Activated CD4-positive, alpha-beta T cell treated with anti-CD3 and anti-CD28 coated beads for 36 hours (primary cell): ENCODE data around the gene APOL5. TPM values are rescaled to one million over a fixed set of nuclear protein-coding genes. Genes with fewer than 3 reads are reported as not detected.

ENCODE experiments used
- ATAC-seq: fragments of 200-7000 bp; cut with Tn5 transposase; one replicate; pipeline ENCODE4 v1.10.0; 2021; ENCODE audit warnings: mild to moderate bottlenecking, moderate library complexity
- CTCF ChIA-PET: fragments of 350-600 bp; sonication (Branson Sonifier 250); formaldehyde crosslinking; loops from one replicate; lab custom pipeline; 2021; ENCODE audit warnings: antibody characterized with exemption; lab: Charles Lee
- POLR2A ChIA-PET: fragments of 350-600 bp; sonication (Branson Sonifier 250); formaldehyde crosslinking; loops from one replicate; lab custom pipeline; 2021; ENCODE audit warnings: antibody characterized with exemption, inconsistent platforms; lab: Charles Lee
- DNase-seq: peaks from one replicate; pipeline ENCODE4 v3.0.0-alpha.2; 2020
- H3K27ac Mint-ChIP-seq: one replicate; pipeline ENCODE4 v1.8.0; 2021; ENCODE audit warnings: mixed read lengths
- H3K27me3 Mint-ChIP-seq: one replicate; pipeline ENCODE4 v1.8.0; 2021; ENCODE audit warnings: mixed read lengths
- H3K36me3 Mint-ChIP-seq: one replicate; pipeline ENCODE4 v1.8.0; 2021; ENCODE audit warnings: low read depth, mixed read lengths
- H3K4me1 Mint-ChIP-seq: one replicate; pipeline ENCODE4 v1.8.0; 2021; ENCODE audit warnings: mixed read lengths
- H3K4me3 Mint-ChIP-seq: one replicate; pipeline ENCODE4 v1.8.0; 2021; ENCODE audit warnings: mild to moderate bottlenecking, moderate library complexity, mixed read lengths
- H3K9me3 Mint-ChIP-seq: one replicate; pipeline ENCODE4 v1.8.0; 2021; ENCODE audit warnings: low read depth, mixed read lengths
- intact Hi-C, 2 experiments: fragments of 100-400 bp; cut with DNase I in 1 of 2; cut with micrococcal nuclease in 1 of 2; formaldehyde crosslinking; loops; one replicate each; pipeline versions ENCODE4 v1.14.2 to v1.15.1; 2022 to 2024; cut with DNase I, micrococcal nuclease
- total RNA-seq, 2 experiments: library from RNA; stranded (reverse); gene quantifications; one replicate each; pipeline ENCODE4 v1.2.3, GENCODE V29; 2021

Gene APOL5
- total RNA-seq, 2 experiments from 2014 or later = not detected

DNA sequence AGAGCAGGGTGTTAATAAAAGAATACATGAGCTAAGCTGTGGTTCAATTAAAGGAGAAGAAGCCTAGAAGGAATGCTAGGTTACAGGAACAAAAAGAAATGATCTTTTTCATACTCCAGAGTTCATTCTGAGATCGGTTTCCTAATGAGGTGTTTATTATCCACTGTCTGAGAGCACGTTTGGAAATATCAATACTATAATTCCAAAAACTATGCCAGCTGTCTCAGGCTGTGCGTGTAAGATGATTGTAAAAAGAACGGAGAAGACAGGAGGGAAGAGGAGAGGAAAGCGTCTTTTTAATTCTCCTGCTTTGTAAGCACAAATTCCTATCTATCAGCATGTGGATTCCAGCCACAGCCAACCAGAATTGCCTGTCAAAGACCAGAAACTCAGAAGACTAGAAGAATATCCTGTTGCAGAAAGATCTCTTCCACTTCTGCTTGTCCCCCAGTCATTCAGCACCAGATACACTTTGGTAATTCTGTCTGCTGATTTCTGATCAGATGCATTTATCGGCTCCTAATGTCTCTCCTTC is 25.7 kb downstream of the APOL5 start:
- Mint-ChIP-seq H3K36me3 (no peaks in the 10 kb centered on the region), H3K4me1 (no peaks in the 10 kb centered on the region), H3K4me3 (no peak overlapping the region), H3K27me3 (no peaks in the 10 kb centered on the region), H3K27ac (no peak overlapping the region), H3K9me3 (no peaks in the 10 kb centered on the region)
- intact Hi-C loops = no loop called here
- POLR2A ChIA-PET = no interaction called here
- DNase-seq = no peak
- CTCF ChIA-PET = no interaction called here
- no peak for ATAC-seq

DNA sequence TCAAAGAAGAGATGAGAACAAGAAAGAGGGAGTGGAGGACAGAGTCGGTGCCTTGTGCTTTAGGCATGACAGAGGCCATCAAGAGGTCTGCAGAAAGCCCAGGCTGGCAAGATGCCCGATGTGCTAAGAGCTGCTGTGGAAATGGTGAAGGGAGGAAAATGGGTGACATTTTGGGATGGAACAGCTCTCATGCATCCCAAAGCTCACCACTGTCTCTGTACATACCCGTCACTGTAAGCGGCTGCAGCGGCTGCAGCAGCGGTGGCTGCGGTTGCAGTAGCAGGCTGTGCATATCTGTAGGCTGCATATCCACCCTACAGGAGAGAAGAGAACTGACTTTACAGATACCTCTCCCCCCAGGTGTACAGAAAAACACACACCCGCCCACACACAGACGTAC is 28.6 kb downstream of the APOL5 start:
- Mint-ChIP-seq H3K27ac (no peak overlapping the region), H3K4me1 (no peaks in the 10 kb centered on the region)
- ATAC-seq = no peak

DNA sequence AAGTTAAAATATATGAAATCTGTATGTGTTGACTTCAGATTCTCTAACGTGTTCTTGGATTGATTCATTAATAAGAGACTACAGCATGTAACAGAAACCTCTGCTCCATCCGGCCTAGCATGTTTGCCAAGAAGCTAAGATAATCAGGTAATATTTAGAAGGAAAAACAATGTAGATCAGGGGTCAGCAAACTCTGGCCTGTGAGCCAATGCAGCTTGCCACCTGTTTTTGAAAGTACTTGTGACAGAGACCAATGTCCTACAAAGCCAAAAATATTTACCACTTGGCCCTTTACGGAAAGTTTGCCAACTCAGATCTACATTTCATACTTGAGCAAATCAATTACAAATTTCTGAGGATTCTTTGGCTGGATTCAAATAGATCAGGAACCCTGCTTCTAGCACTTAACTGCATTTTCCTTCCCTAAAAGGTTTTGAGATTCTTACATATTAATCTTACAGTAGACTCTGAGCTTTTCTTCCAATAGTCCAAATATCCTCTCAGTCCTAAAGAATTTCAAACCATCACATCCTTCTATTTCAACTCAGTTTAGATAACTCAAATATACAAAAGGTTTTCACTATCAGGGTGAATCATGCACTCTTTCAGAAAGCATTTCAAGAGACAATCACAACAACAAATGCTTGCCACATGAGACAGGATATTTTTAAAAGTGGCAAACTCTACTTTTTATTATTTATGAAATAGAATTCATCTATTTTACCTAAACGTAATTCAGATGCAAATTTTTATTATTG is 29.5 kb downstream of the APOL5 start:
- H3K36me3 Mint-ChIP-seq = no peaks in the 10 kb centered on the region
- DNase-seq = no peak
- no peaks in the 10 kb centered on the region for H3K4me1 Mint-ChIP-seq
- H3K27ac Mint-ChIP-seq = no peak overlapping the region
- ChIA-PET CTCF (interaction anchor here (0.9 kb wide), 1 partner anchor 119 kb away, joined by 3 read pairs; no protein-coding TSS in a partner anchor), POLR2A (no interaction called here)
- intact Hi-C loops = no loop called here
- no peaks in the 10 kb centered on the region for H3K27me3 Mint-ChIP-seq
- ATAC-seq = no peak
- no peak overlapping the region for H3K4me3 Mint-ChIP-seq
- H3K9me3 Mint-ChIP-seq = no peaks in the 10 kb centered on the region

More for the DNA sequence above, 28.6 kb downstream of the APOL5 start:
- no peak for DNase-seq
- Mint-ChIP-seq H3K9me3 (no peaks in the 10 kb centered on the region), H3K36me3 (no peaks in the 10 kb centered on the region), H3K4me3 (no peak overlapping the region), H3K27me3 (no peaks in the 10 kb centered on the region)
- ChIA-PET POLR2A (no interaction called here), CTCF (interaction anchor here (0.9 kb wide), 1 partner anchor 119 kb away, joined by 3 read pairs; no protein-coding TSS in a partner anchor)
- intact Hi-C loops = no loop called here

- H3K27me3 Mint-ChIP-seq = no peaks in the 10 kb centered on the region
- no peaks in the 10 kb centered on the region for H3K36me3 Mint-ChIP-seq
- ChIA-PET POLR2A (no interaction called here), CTCF (no interaction called here)
- ATAC-seq (no peak), DNase-seq (no peak)
- no peaks in the 10 kb centered on the region for H3K9me3 Mint-ChIP-seq
- no peak overlapping the region for H3K4me3 Mint-ChIP-seq
- H3K4me1 Mint-ChIP-seq = no peaks in the 10 kb centered on the region
- no peak overlapping the region for H3K27ac Mint-ChIP-seq
- intact Hi-C loops = loop anchor here in 1 of 2 experiments (10.0 kb wide), 1 partner anchor 375 kb away; no protein-coding TSS in a partner anchor
Observed at GRCh38 chr22:35749808-35750207, 32.1 kb downstream of the APOL5 start.

DNA sequence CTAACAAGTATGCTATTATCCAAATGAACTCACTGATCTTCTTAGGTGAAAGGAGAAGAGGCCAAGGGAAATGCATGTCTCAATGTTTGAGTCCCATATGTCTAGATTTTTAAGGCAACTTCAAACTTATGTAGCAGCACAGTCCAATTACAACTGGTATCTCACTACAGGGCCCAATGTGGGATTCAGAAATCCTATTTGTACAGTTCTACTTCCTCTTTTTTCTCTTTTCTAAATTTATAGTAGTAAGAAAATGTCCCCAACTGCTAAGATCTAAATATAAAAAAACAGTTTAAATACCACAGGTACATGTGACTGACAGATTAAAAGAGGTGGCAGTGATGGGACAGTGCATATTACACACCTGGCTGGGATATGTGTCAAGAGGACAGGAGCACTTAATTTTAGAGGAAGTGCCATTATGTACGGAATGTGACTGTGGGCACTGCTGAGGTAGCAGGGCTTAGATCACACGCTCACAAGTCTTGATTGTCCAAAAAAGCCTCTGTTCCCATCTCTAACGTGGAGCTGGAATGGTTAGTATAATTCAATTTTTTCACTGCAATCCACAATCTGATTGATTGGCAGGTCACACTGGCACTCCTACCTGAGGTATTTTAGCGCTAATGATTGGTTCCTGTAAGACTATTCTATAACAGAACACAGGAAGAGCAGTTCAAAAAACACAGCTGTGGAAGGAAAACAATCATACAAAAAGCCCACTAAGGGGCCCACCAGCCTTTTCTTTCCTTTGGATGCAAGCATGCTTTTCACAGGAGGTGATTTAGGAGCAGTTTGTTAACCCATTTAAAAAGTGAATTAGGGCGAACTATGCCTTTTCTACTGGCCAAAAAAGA is 34.6 kb downstream of the APOL5 start:
- ChIA-PET CTCF (no interaction called here), POLR2A (no interaction called here)
- Mint-ChIP-seq H3K27me3 (no peaks in the 10 kb centered on the region), H3K4me1 (no peaks in the 10 kb centered on the region), H3K36me3 (no peaks in the 10 kb centered on the region), H3K4me3 (no peak overlapping the region), H3K9me3 (no peaks in the 10 kb centered on the region), H3K27ac (no peak overlapping the region)
- ATAC-seq = no peak
- no peak for DNase-seq
- intact Hi-C loops = loop anchor here in 1 of 2 experiments (10.0 kb wide), 1 partner anchor 373 kb away; no protein-coding TSS in a partner anchor

DNA sequence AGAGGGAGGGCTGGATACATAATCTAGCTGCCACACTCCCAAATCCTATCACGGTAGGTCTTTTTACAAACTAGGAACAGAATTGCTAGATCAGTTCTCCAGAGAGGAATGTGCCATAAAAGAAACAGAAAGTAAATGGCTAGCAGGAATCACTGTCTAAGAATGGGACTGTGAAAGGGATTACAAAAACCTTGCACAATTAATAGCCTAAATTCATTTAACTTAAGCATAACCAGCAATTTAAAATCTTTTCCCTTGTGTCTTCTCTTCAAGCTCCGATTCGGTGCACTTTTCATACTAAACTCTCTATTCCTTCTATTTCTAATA is 35.2 kb downstream of the APOL5 start:
- intact Hi-C loops = loop anchor here in 1 of 2 experiments (10.0 kb wide), 1 partner anchor 372 kb away; no protein-coding TSS in a partner anchor
- ChIA-PET POLR2A (no interaction called here), CTCF (no interaction called here)
- H3K9me3 Mint-ChIP-seq = no peaks in the 10 kb centered on the region
- H3K4me1 Mint-ChIP-seq = no peaks in the 10 kb centered on the region
- H3K27me3 Mint-ChIP-seq = no peaks in the 10 kb centered on the region
- H3K4me3 Mint-ChIP-seq = no peak overlapping the region
- no peak overlapping the region for H3K27ac Mint-ChIP-seq
- ATAC-seq = no peak
- no peaks in the 10 kb centered on the region for H3K36me3 Mint-ChIP-seq
- DNase-seq = no peak

GRCh38 chr22:35754761-35755160 is 37.1 kb downstream of the APOL5 start:
- Mint-ChIP-seq H3K36me3 (no peaks in the 10 kb centered on the region), H3K4me3 (no peak overlapping the region), H3K9me3 (no peaks in the 10 kb centered on the region), H3K4me1 (no peaks in the 10 kb centered on the region), H3K27ac (no peak overlapping the region), H3K27me3 (no peaks in the 10 kb centered on the region)
- POLR2A ChIA-PET = no interaction called here
- intact Hi-C loops = loop anchor here in 1 of 2 experiments (10.0 kb wide), 1 partner anchor 370 kb away; no protein-coding TSS in a partner anchor
- peak; percentile 36 for ATAC-seq
- DNase-seq = no peak
- CTCF ChIA-PET = interaction anchor here (1.1 kb wide), 1 partner anchor 419 kb away, joined by 3 read pairs; no protein-coding TSS in a partner anchor

DNA sequence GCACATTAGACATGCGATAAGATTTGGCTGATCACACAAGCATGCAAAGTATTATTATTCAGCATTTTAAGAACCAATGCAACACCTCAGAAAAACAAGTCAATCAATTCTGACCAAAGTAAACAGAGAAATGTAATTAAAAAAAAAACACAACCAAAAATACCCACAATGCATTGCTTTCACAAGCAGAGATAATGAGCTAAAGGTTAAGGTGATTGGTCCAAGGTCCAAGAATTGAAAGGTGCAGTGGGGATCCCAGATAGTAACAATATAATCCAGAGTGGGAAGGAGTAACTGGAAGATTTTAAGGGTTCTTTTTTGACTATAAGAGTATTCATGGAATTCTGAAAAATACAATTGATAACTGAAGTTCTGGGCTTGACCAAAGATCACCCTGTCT is 39.0 kb downstream of the APOL5 start:
- H3K4me3 Mint-ChIP-seq = no peak overlapping the region
- ATAC-seq = no peak
- H3K9me3 Mint-ChIP-seq = no peaks in the 10 kb centered on the region
- no peaks in the 10 kb centered on the region for H3K4me1 Mint-ChIP-seq
- no peaks in the 10 kb centered on the region for H3K27me3 Mint-ChIP-seq
- ChIA-PET POLR2A (no interaction called here), CTCF (interaction anchor here (0.7 to 1.7 kb wide), 2 partner anchors 137 to 309 kb away, joined by 3 to 4 read pairs; no protein-coding TSS in a partner anchor)
- intact Hi-C loops = loop anchor here in 1 of 2 experiments (10.0 kb wide), 1 partner anchor 368 kb away; no protein-coding TSS in a partner anchor
- no peak for DNase-seq
- H3K36me3 Mint-ChIP-seq = no peaks in the 10 kb centered on the region
- no peak overlapping the region for H3K27ac Mint-ChIP-seq

DNA sequence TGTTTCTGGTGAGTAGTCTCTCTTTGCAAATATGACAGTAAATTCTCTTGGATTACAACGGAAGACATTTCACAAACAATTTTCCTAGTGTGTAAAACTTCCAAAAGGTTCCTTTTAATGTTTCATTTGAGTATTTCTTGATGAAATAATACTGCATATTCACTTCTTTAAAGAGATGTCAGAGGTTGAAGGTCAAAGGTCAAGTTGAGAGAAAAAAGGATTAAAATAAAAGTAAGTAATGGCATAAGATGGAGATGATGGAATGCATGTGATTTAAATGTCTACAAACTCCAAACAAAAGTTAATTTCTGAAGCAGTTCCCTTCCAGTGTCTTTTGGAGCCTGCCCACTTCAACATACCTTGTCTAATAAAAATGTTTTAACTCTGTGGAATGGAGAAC is 40.7 kb downstream of the APOL5 start:
- CTCF ChIA-PET = no interaction called here
- Mint-ChIP-seq H3K4me1 (no peaks in the 10 kb centered on the region), H3K4me3 (no peak overlapping the region), H3K27me3 (no peaks in the 10 kb centered on the region), H3K9me3 (no peaks in the 10 kb centered on the region), H3K27ac (no peak overlapping the region), H3K36me3 (no peaks in the 10 kb centered on the region)
- POLR2A ChIA-PET = no interaction called here
- DNase-seq (no peak), ATAC-seq (no peak)
- intact Hi-C loops = loop anchor here in 1 of 2 experiments (10.0 kb wide), 1 partner anchor 366 kb away; no protein-coding TSS in a partner anchor

DNA sequence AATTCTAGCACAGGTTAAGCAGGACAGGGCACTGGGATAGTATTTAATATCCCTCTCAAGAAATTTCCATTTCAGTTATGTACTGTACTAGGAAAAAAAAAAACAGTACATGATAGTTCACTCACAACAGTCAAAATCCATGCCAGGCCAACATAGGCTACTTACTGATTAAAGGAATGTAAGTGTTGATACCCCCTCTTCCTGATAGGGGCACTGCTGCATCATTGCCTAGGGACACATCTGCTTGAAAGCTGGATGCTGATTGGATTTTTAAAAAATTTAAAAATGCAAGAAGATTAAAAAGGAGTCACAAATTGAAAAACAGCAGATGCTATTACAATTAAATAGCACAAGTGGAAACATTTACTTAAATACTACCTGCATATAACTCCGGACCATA is 43.4 kb downstream of the APOL5 start:
- POLR2A ChIA-PET = no interaction called here
- H3K36me3 Mint-ChIP-seq = no peaks in the 10 kb centered on the region
- no peak for ATAC-seq
- intact Hi-C loops = no loop called here
- no peak for DNase-seq
- no peak overlapping the region for H3K4me3 Mint-ChIP-seq
- CTCF ChIA-PET = no interaction called here
- no peak overlapping the region for H3K27ac Mint-ChIP-seq
- H3K27me3 Mint-ChIP-seq = no peaks in the 10 kb centered on the region
- H3K9me3 Mint-ChIP-seq = no peaks in the 10 kb centered on the region
- no peaks in the 10 kb centered on the region for H3K4me1 Mint-ChIP-seq
